HEK293 (cell line): ENCODE data around the gene TMEM187.
A peak's percentile ranks its signal among the peaks of the same experiment; 100 is the strongest.

Experiments
- CTCF ChIA-PET: fragments of 350-600 bp; formaldehyde crosslinking; extraction: SDS; loops from one replicate; lab custom pipeline; 2021; ENCODE audit warnings: antibody characterized with exemption; lab: Yijun Ruan, JAX
- POLR2A ChIA-PET: fragments of 300-600 bp; formaldehyde crosslinking; extraction: SDS; loops from one replicate; lab custom pipeline; 2020; ENCODE audit warnings: antibody characterized with exemption, inconsistent platforms; lab: Yijun Ruan, JAX
- H3K27ac ChIP-seq: fragments of 200-500 bp; sonication (Bioruptor generic); 2 replicates; pipeline ENCODE4 v1.5.1; 2014; ENCODE audit warnings: low read depth, low read length, control low read depth, inconsistent platforms; ENCODE audit errors: extremely low read depth
- H3K36me3 ChIP-seq, 2 experiments: fragments of 200-500 bp in 1 of 2; sonication (Bioruptor generic) in 1 of 2; 1 replicate in 1 of 2; 2 replicates in 1 of 2; pipeline ENCODE4 v1.5.1; 2014 to 2017; ENCODE audit warnings: inconsistent platforms in 2 of 2, low read length in 2 of 2; ENCODE audit not compliant: control insufficient read depth in 2 of 2, insufficient read depth in 1 of 2
- H3K4me1 ChIP-seq: fragments of 200-500 bp; sonication (Bioruptor generic); 2 replicates; pipeline ENCODE4 v1.5.1; 2014; ENCODE audit warnings: mild to moderate bottlenecking, low read length, inconsistent platforms; ENCODE audit not compliant: control insufficient read depth, insufficient read depth
- H3K4me3 ChIP-seq: 2 replicates; pipeline ENCODE4 v1.5.1; 2011; ENCODE audit warnings: low read depth, mild to moderate bottlenecking, control low read depth, low read length, moderate library complexity
- H3K9me3 ChIP-seq: fragments of 200-500 bp; sonication (Bioruptor generic); 2 replicates; pipeline ENCODE4 v1.5.1; 2014; ENCODE audit warnings: low read depth, low read length, inconsistent platforms; ENCODE audit not compliant: control insufficient read depth, insufficient read depth
- CTCF ChIP-seq: fragments of 450-650 bp; formaldehyde crosslinking; IDR thresholded peaks from 2 replicates; pipeline ENCODE4 v1.5.1; 2016; ENCODE audit warnings: missing biosample characterization, missing genetic modification characterization
- GLI2 ChIP-seq: fragments of 450-650 bp; formaldehyde crosslinking; IDR thresholded peaks from 2 replicates; pipeline ENCODE4; 2017; ENCODE audit warnings: missing biosample characterization, missing genetic modification characterization, low read depth, borderline replicate concordance
- GLIS2 ChIP-seq: fragments of 450-650 bp; formaldehyde crosslinking; IDR thresholded peaks from 2 replicates; pipeline ENCODE4 v1.5.1; 2016; ENCODE audit warnings: missing biosample characterization, missing genetic modification characterization
- MZF1 ChIP-seq: fragments of 450-650 bp; formaldehyde crosslinking; IDR thresholded peaks from 2 replicates; pipeline ENCODE4 v1.5.1; 2017; ENCODE audit warnings: missing biosample characterization, missing genetic modification characterization, borderline replicate concordance
- OSR2 ChIP-seq: fragments of 450-650 bp; formaldehyde crosslinking; IDR thresholded peaks from 2 replicates; pipeline ENCODE4 v1.5.1; 2016; ENCODE audit warnings: missing biosample characterization, missing genetic modification characterization
- SCRT1 ChIP-seq: fragments of 450-650 bp; formaldehyde crosslinking; IDR thresholded peaks from 2 replicates; pipeline ENCODE4 v1.5.1; 2016; ENCODE audit warnings: missing biosample characterization, missing genetic modification characterization, borderline replicate concordance
- ZBTB1 ChIP-seq: fragments of 450-650 bp; formaldehyde crosslinking; IDR thresholded peaks from 2 replicates; pipeline ENCODE4 v1.5.1; 2016; ENCODE audit warnings: missing biosample characterization, missing genetic modification characterization
- ZFP69B ChIP-seq: fragments of 450-650 bp; formaldehyde crosslinking; IDR thresholded peaks from 2 replicates; pipeline ENCODE4 v1.5.1; 2016; ENCODE audit warnings: missing biosample characterization, missing genetic modification characterization
- ZNF112 ChIP-seq: fragments of 450-650 bp; formaldehyde crosslinking; IDR thresholded peaks from 2 replicates; pipeline ENCODE4 v1.5.0; 2017; ENCODE audit warnings: missing biosample characterization, missing genetic modification characterization
- ZNF140 ChIP-seq: fragments of 450-650 bp; formaldehyde crosslinking; IDR thresholded peaks from 2 replicates; pipeline ENCODE4 v1.5.1; 2016; ENCODE audit warnings: missing biosample characterization, missing genetic modification characterization
- ZNF146 ChIP-seq: fragments of 450-650 bp; formaldehyde crosslinking; IDR thresholded peaks from 2 replicates; pipeline ENCODE4 v1.5.1; 2016; ENCODE audit warnings: missing biosample characterization, missing genetic modification characterization
- ZNF174 ChIP-seq: fragments of 450-650 bp; formaldehyde crosslinking; IDR thresholded peaks from 2 replicates; pipeline ENCODE4 v1.5.0; 2017; ENCODE audit warnings: missing biosample characterization, mild to moderate bottlenecking, missing genetic modification characterization
- ZNF19 ChIP-seq: fragments of 450-650 bp; formaldehyde crosslinking; IDR thresholded peaks from 2 replicates; pipeline ENCODE4; 2016; ENCODE audit warnings: missing biosample characterization, missing genetic modification characterization, low read depth
- ZNF2 ChIP-seq: fragments of 450-650 bp; formaldehyde crosslinking; IDR thresholded peaks from 2 replicates; pipeline ENCODE4 v1.5.1; 2016; ENCODE audit warnings: missing biosample characterization, missing genetic modification characterization
- ZNF221 ChIP-seq: fragments of 450-650 bp; formaldehyde crosslinking; IDR thresholded peaks from 2 replicates; pipeline ENCODE4 v1.5.1; 2017; ENCODE audit warnings: missing biosample characterization, missing genetic modification characterization, borderline replicate concordance
- ZNF311 ChIP-seq: fragments of 450-650 bp; formaldehyde crosslinking; IDR thresholded peaks from 2 replicates; pipeline ENCODE4 v1.5.1; 2017; ENCODE audit warnings: missing biosample characterization, missing genetic modification characterization, borderline replicate concordance
- ZNF398 ChIP-seq: fragments of 450-650 bp; formaldehyde crosslinking; IDR thresholded peaks from 2 replicates; pipeline ENCODE4 v1.5.1; 2017; ENCODE audit warnings: missing biosample characterization, missing genetic modification characterization
- ZNF426 ChIP-seq: fragments of 450-650 bp; formaldehyde crosslinking; IDR thresholded peaks from 2 replicates; pipeline ENCODE4 v1.5.1; 2017; ENCODE audit warnings: missing biosample characterization, missing genetic modification characterization, mild to moderate bottlenecking, inconsistent platforms, moderate library complexity
- ZNF449 ChIP-seq: fragments of 450-650 bp; formaldehyde crosslinking; IDR thresholded peaks from 2 replicates; pipeline ENCODE4 v1.5.1; 2017; ENCODE audit warnings: missing biosample characterization, mild to moderate bottlenecking, missing genetic modification characterization, moderate library complexity
- ZNF548 ChIP-seq: fragments of 450-650 bp; formaldehyde crosslinking; IDR thresholded peaks from 2 replicates; pipeline ENCODE4 v1.5.1; 2016; ENCODE audit warnings: missing biosample characterization, missing genetic modification characterization
- ZNF549 ChIP-seq: fragments of 450-650 bp; IDR thresholded peaks from 2 replicates; pipeline ENCODE4 v1.5.1; 2018; ENCODE audit warnings: missing biosample characterization, missing genetic modification characterization, mild to moderate bottlenecking, inconsistent platforms, moderate library complexity
- ZNF660 ChIP-seq: fragments of 450-650 bp; IDR thresholded peaks from 2 replicates; pipeline ENCODE4 v1.5.1; 2018; ENCODE audit warnings: missing biosample characterization, mild to moderate bottlenecking, missing genetic modification characterization
- ZNF677 ChIP-seq: fragments of 450-650 bp; IDR thresholded peaks from 2 replicates; pipeline ENCODE4 v1.5.0; 2018; ENCODE audit warnings: missing biosample characterization, mild to moderate bottlenecking, missing genetic modification characterization, moderate library complexity
- ZNF692 ChIP-seq: fragments of 450-650 bp; formaldehyde crosslinking; IDR thresholded peaks from 2 replicates; pipeline ENCODE4 v1.5.1; 2016; ENCODE audit warnings: missing biosample characterization, missing genetic modification characterization
- ZNF701 ChIP-seq: fragments of 450-650 bp; formaldehyde crosslinking; IDR thresholded peaks from 2 replicates; pipeline ENCODE4 v1.5.1; 2016; ENCODE audit warnings: missing biosample characterization, missing genetic modification characterization
- ZNF704 ChIP-seq: fragments of 450-650 bp; formaldehyde crosslinking; IDR thresholded peaks from 2 replicates; pipeline ENCODE4 v1.5.1; 2016; ENCODE audit warnings: missing biosample characterization, missing genetic modification characterization
- ZNF76 ChIP-seq: fragments of 450-650 bp; formaldehyde crosslinking; IDR thresholded peaks from 2 replicates; pipeline ENCODE4; 2016; ENCODE audit warnings: low read depth, missing biosample characterization, missing genetic modification characterization, borderline replicate concordance
- ZSCAN30 ChIP-seq: fragments of 450-650 bp; IDR thresholded peaks from 2 replicates; pipeline ENCODE4 v1.5.1; 2018; ENCODE audit warnings: missing biosample characterization, mild to moderate bottlenecking, missing genetic modification characterization, moderate library complexity

TMEM187 gene

GRCh38 chrX:153952373-153953026 lies 20.1 kb upstream of the TMEM187 start:
- Histone ChIP-seq H3K4me1 (no peaks in the 10 kb centered on the region; the same call in 1 of the 2 replicates), H3K36me3 (peaks cover 31 to 99% of the 10 kb centered on the region in 2 experiments), H3K4me3 (no peak overlapping the region), H3K27ac (no peak overlapping the region; the same call in 1 of the 2 replicates)
- TF ChIP-seq ZNF146 (tag by site-specific recombination) (no peak), ZNF174 (tag by site-specific recombination) (no peak), MZF1 (tag by site-specific recombination) (no peak), GLIS2 (no peak), ZNF701 (tag by site-specific recombination) (no peak), ZNF677 (tag by site-specific recombination) (no peak), OSR2 (no peak), ZNF449 (no peak), ZNF112 (tag by site-specific recombination) (no peak), ZNF549 (no peak), ZBTB1 (tag by site-specific recombination) (no peak), ZNF19 (tag by site-specific recombination) (no peak), ZNF398 (tag by site-specific recombination) (no peak), ZNF426 (tag by site-specific recombination) (no peak), ZFP69B (no peak), ZNF692 (tag by site-specific recombination) (no peak)
- TF ChIP-seq, all 188 proteins: peak for 0
- H3K9me3 ChIP-seq, result no peaks in the 10 kb centered on the region
- CTCF ChIA-PET, result interaction anchor here (0.6 to 10.9 kb wide), 16 partner anchors 8 to 922 kb away, joined by 3 to 267 read pairs (median 4); partner anchors contain the start of genes ARHGAP4, NAA10, PLXNB3 and RENBP
- POLR2A ChIA-PET, result interaction anchor here (0.6 kb wide), 1 partner anchor 11 kb away, joined by 3 read pairs; no protein-coding TSS in a partner anchor

- ChIA-PET CTCF (interaction anchor here (0.7 to 10.9 kb wide), 11 partner anchors 10 to 190 kb away, joined by 3 to 267 read pairs (median 4); partner anchors contain the start of genes ARHGAP4, NAA10 and PLXNB3), POLR2A (interaction anchor here (1.1 kb wide), 1 partner anchor 18 kb away, joined by 5 read pairs; no protein-coding TSS in a partner anchor)
- H3K36me3 ChIP-seq, result peaks cover 37 to 99% of the 10 kb centered on the region in 2 experiments
- no peak overlapping the region for H3K4me3 ChIP-seq
- H3K9me3 ChIP-seq, result no peaks in the 10 kb centered on the region
- H3K27ac ChIP-seq, result peak overlapping the region; percentile 36; the same call in 1 of the 2 replicates
- H3K4me1 ChIP-seq, result no peaks in the 10 kb centered on the region; the same call in 1 of the 2 replicates
- TF ChIP-seq ZNF221 (tag by site-specific recombination) (no peak), ZNF548 (no peak), ZNF311 (no peak), ZNF2 (tag by site-specific recombination) (0 out of 2 replicates have a peak, but pooled peaks have one; percentile 55), GLI2 (tag by site-specific recombination) (no peak), SCRT1 (peak; percentile 96), ZNF76 (tag by site-specific recombination) (no peak), ZNF140 (tag by site-specific recombination) (no peak), ZSCAN30 (tag by site-specific recombination) (peak; percentile 78; the same call in 1 of the 2 replicates), ZNF660 (tag by site-specific recombination) (no peak), CTCF (tag by site-specific recombination) (peak; percentile 98), ZNF704 (tag by site-specific recombination) (no peak)
Observed at GRCh38 chrX:153953342-153953830, 19.2 kb upstream of the TMEM187 start.
